T-helper 2 cell treated with Interferon-gamma antibody and Interleukin-4, amounts not matched to agents 100 ng/mL and 5 ng/mL, for 36 hours (primary cell): Measurements from ENCODE around the gene CTDSPL2. TPM values are rescaled to one million over a fixed set of nuclear protein-coding genes. Genes with fewer than 3 reads are reported as not detected.

Experiments
- total RNA-seq: library from RNA; stranded (reverse); gene quantifications from 2 replicates; pipeline ENCODE4 v1.2.3, GENCODE V29; 2022

CTDSPL2 gene
- total RNA-seq, 1 donor from 2014 or later = 70.0 TPM

Other genes starting within 250 kb of the CTDSPL2 start
- 0.25 TPM in 1 of 2 replicates, not detected in the other for gene FRMD5, start 232.4 kb upstream of the CTDSPL2 start, total RNA-seq
- gene GOLM2, start 138.9 kb upstream of the CTDSPL2 start, total RNA-seq = 45.9 and 46.4 TPM in 2 replicates
- 96.3 and 102 TPM in 2 replicates for gene EIF3J, start 109.5 kb downstream of the CTDSPL2 start, total RNA-seq
- 72.2 and 76.7 TPM in 2 replicates for gene SPG11, start 236.0 kb downstream of the CTDSPL2 start, total RNA-seq